GM12878 (cell line): ENCODE results near the gene INTU. TPM values are rescaled to one million over a fixed set of nuclear protein-coding genes. Genes with fewer than 3 reads are reported as not detected.

Experiments used
- ATAC-seq: fragments of 200-7000 bp; cut with Tn5 transposase; 3 replicates; pipeline ENCODE4 v1.9.1; 2020; ENCODE audit warnings: mild to moderate bottlenecking, moderate library complexity
- BruUV-seq: library from RNA; stranded (reverse); fragments of 400-500 nt; replicated peaks from 2 replicates; lab custom pipeline; 2021; lab: Mats Ljungman, UMichigan
- CTCF ChIA-PET: fragments of 300-600 bp; sonication (Branson Sonifier 250); formaldehyde crosslinking; extraction: SDS; loops from one replicate; lab custom pipeline; 2021; ENCODE audit warnings: inconsistent platforms; lab: Yijun Ruan, JAX
- POLR2A ChIA-PET: fragments of 350-600 bp; formaldehyde crosslinking; extraction: SDS; loops from one replicate; lab custom pipeline; 2021; ENCODE audit warnings: inconsistent platforms; lab: Charles Lee
- RAD21 ChIA-PET: fragments of 300-600 bp; sonication (Branson Sonifier 250); formaldehyde crosslinking; loops from one replicate; lab custom pipeline; 2023; ENCODE audit warnings: antibody characterized with exemption; ENCODE audit not compliant: unreplicated experiment; lab: Charles Lee
- SMC1A ChIA-PET: fragments of 300-600 bp; sonication (Branson Sonifier 250); formaldehyde crosslinking; loops from one replicate; lab custom pipeline; 2023; ENCODE audit not compliant: unreplicated experiment, uncharacterized antibody; lab: Charles Lee
- DNase-seq: peaks from one replicate; pipeline ENCODE4 v3.0.0-alpha.2; 2011; ENCODE audit warnings: low read depth, low spot score
- FAIRE-seq: peaks from 3 replicates; lab custom pipeline; 2011; peaks lifted over from hg19 to GRCh38; lab: Jason Lieb, UNC
- H2AFZ ChIP-seq: 2 replicates; pipeline ENCODE4 v1.6.0; 2011; ENCODE audit warnings: low read depth, low read length, control low read depth; ENCODE audit not compliant: control insufficient read depth
- H3K27ac ChIP-seq: 2 replicates; pipeline ENCODE4 v1.5.1; 2011; ENCODE audit warnings: control low read depth; ENCODE audit not compliant: control insufficient read depth, insufficient read depth
- H3K27me3 ChIP-seq, 2 experiments: replicated peaks in 1 of 2; 2 replicates each; pipeline versions ENCODE4 v1.6.0 to v1.6.1; 2011; ENCODE audit warnings: low read length in 1 of 2; ENCODE audit not compliant: control insufficient read depth in 2 of 2, insufficient read depth in 2 of 2
- H3K36me3 ChIP-seq, 2 experiments: 2 replicates each; pipeline ENCODE4 v1.5.1; 2011; ENCODE audit warnings: low read length in 1 of 2; ENCODE audit not compliant: control insufficient read depth in 2 of 2, insufficient read depth in 2 of 2
- H3K4me1 ChIP-seq: 2 replicates; pipeline ENCODE4 v1.6.1; 2011; ENCODE audit warnings: mild to moderate bottlenecking, low read length, moderate library complexity, mixed read lengths; ENCODE audit not compliant: control insufficient read depth, insufficient read depth
- H3K4me2 ChIP-seq: 2 replicates; pipeline ENCODE4 v1.6.0; 2011; ENCODE audit warnings: control low read depth; ENCODE audit not compliant: control insufficient read depth, insufficient read depth
- H3K4me3 ChIP-seq: fragments of 200-600 bp; sonication (generic); 2 replicates; pipeline ENCODE4 v1.5.1; 2016
- H3K79me2 ChIP-seq: 2 replicates; pipeline ENCODE4 v1.6.0; 2011; ENCODE audit warnings: low read length; ENCODE audit not compliant: control insufficient read depth, insufficient read depth
- H3K9ac ChIP-seq: 2 replicates; pipeline ENCODE4 v1.8.0; 2011; ENCODE audit warnings: low read length, control low read depth, mixed read lengths; ENCODE audit not compliant: control insufficient read depth, insufficient read depth
- H3K9me3 ChIP-seq: replicated peaks from 3 replicates; pipeline ENCODE4 v1.5.1; 2011; ENCODE audit warnings: mild to moderate bottlenecking, low read length; ENCODE audit not compliant: control insufficient read depth, insufficient read depth
- H4K20me1 ChIP-seq: 2 replicates; pipeline ENCODE4 v1.6.0; 2011; ENCODE audit not compliant: control insufficient read depth, insufficient read depth
- ASH2L ChIP-seq: fragments of 300-600, 200-600 bp; sonication (generic); IDR thresholded peaks from 2 replicates; pipeline ENCODE4 v1.6.1; 2017; ENCODE audit warnings: low read depth, mild to moderate bottlenecking, borderline replicate concordance
- BHLHE40 ChIP-seq, 2 experiments: fragments of 450-650 bp in 1 of 2; IDR thresholded peaks; 2 replicates each; pipeline ENCODE4 v1.6.1; 2011 to 2017; ENCODE audit warnings: low read depth in 2 of 2, borderline replicate concordance in 1 of 2, improper control_type of control experiment in 1 of 2, low read length in 1 of 2, mild to moderate bottlenecking in 1 of 2
- NKRF ChIP-seq: fragments of 450-650 bp; conservative IDR thresholded peaks from 2 replicates; pipeline ENCODE4 v1.6.1; 2017; ENCODE audit warnings: mild to moderate bottlenecking, moderate library complexity
- REST ChIP-seq: IDR thresholded peaks from 2 replicates; pipeline ENCODE4 v1.6.1; 2012; ENCODE audit warnings: mild to moderate bottlenecking, low read depth, low read length
- RUNX3 ChIP-seq: IDR thresholded peaks from 2 replicates; pipeline ENCODE4 v1.6.1; 2012; ENCODE audit warnings: low read length, inconsistent platforms
- WGBS: methylation state at CpG from one replicate; pipeline ENCODE4 v1.1.6; 2016; ENCODE audit warnings: low lambda C conversion rate; ENCODE audit not compliant: insufficient replicate concordance, insufficient coverage; ENCODE audit errors: missing lambda C conversion rate; 5-methylcytosine and 5-hydroxymethylcytosine counted together
- in situ Hi-C: fragments of 300-500 bp; cut with MboI; formaldehyde crosslinking; loops from 9 replicates; pipeline ENCODE4 v1.14.3; 2018; ENCODE audit warnings: mixed read lengths
- intact Hi-C: fragments of 100-400 bp; cut with micrococcal nuclease; formaldehyde crosslinking; loops from one replicate; pipeline ENCODE4 v1.14.2; 2022; ENCODE audit not compliant: unreplicated experiment
- polyA plus RNA-seq, 11 experiments: library from polyadenylated mRNA; depleted of rRNA in 4 of 11; unstranded in 6 of 11; stranded (reverse) in 5 of 11; fragments of >200 nt; fragmentation: Nextera tagmentation in 4 of 11; fragmentation: Illumina TruSeq in 1 of 11; extraction: Ambion mirVana in 4 of 11; extraction: Trizol in 1 of 11; gene quantifications; 1 replicate in 1 of 11; 2 replicates in 10 of 11; pipeline versions ENCODE4 v1.2.1 to v1.2.3, GENCODE V29; 2011 to 2016; ENCODE audit warnings: inconsistent platforms in 2 of 11, missing spikeins in 2 of 11, low read depth in 1 of 11
- total RNA-seq, 4 experiments: library from RNA; depleted of rRNA in 3 of 4; stranded (reverse); fragments of >200 nt in 3 of 4; fragmentation: Illumina TruSeq in 1 of 4; extraction: Trizol in 1 of 4; gene quantifications; 2 replicates each; pipeline versions ENCODE4 v1.2.1 to v1.2.3, GENCODE V29; 2013 to 2021

INTU gene
- total and polyA plus RNA-seq, 10 of the 15 experiments (the other 5 are each of a cell fraction or from before 2014, with no cell fraction given) = under 0.01 to 0.15 (median 0.01) TPM; not detected in 4

- TF ChIP-seq REST (no peak), NKRF (no peak), BHLHE40 (IDR thresholded peaks at IDR 0.05; ENCODE audit: borderline replicate concordance in 1 of 2, low read depth in 2 of 2, low read length in 1 of 2) (no peak)
Observed at GRCh38 chr4:127610488-127610887, 22.3 kb upstream of the INTU start (continued).

GRCh38 chr4:127616898-127617297 is 15.9 kb upstream of the INTU start:
- intact Hi-C loops = no loop called here
- CTCF ChIA-PET = no interaction called here
- 0 out of 4 replicates have a peak, but pooled peaks cover 0 to 3% of the 10 kb centered on the region in 2 experiments for H3K27me3 ChIP-seq
- no peaks in the 10 kb centered on the region for H4K20me1 ChIP-seq
- H3K27ac ChIP-seq = no peak overlapping the region
- RAD21 ChIA-PET = no interaction called here
- H3K4me2 ChIP-seq = no peak overlapping the region
- H3K79me2 ChIP-seq = no peaks in the 10 kb centered on the region
- no peak overlapping the region for H3K4me3 ChIP-seq
- no peak for TF ChIP-seq ASH2L
- no peak for TF ChIP-seq RUNX3
- TF ChIP-seq, all 136 proteins: peak for 0
- no TSS peak for BruUV-seq
- Histone ChIP-seq H3K36me3 (no peaks in the 10 kb centered on the region), H3K4me1 (no peaks in the 10 kb centered on the region), H2AFZ (no peak overlapping the region), H3K9me3 (no peaks in the 10 kb centered on the region), H3K9ac (no peak overlapping the region)
- DNase-seq = no peak
- 59% methylated on average over 2 of the region's 2 CpGs for WGBS
- FAIRE-seq = no peak
- POLR2A ChIA-PET = no interaction called here
- SMC1A ChIA-PET = no interaction called here
- in situ Hi-C loops = no loop called here
- ATAC-seq = no peak
